IMR-90 (cell line): ENCODE results near the gene MAML2. TPM values are rescaled to one million over a fixed set of nuclear protein-coding genes. Genes with fewer than 3 reads are reported as not detected.

Source experiments
- ATAC-seq: fragments of 200-7000 bp; cut with Tn5 transposase; 2 replicates; pipeline ENCODE4 v1.9.1; 2020; ENCODE audit warnings: low read depth, mild to moderate bottlenecking, moderate library complexity
- BruUV-seq: library from RNA; stranded (reverse); fragments of 400-500 nt; replicated peaks from 2 replicates; lab custom pipeline; 2021; lab: Mats Ljungman, UMichigan
- CTCF ChIA-PET: fragments of 300-600 bp; formaldehyde crosslinking; extraction: SDS; loops from one replicate; lab custom pipeline; 2021; ENCODE audit warnings: antibody characterized with exemption; lab: Yijun Ruan, JAX
- POLR2A ChIA-PET: fragments of 300-600 bp; sonication (Branson Sonifier 250); formaldehyde crosslinking; loops from one replicate; lab custom pipeline; 2022; ENCODE audit warnings: antibody characterized with exemption; ENCODE audit not compliant: unreplicated experiment; lab: Charles Lee
- DNase-seq: peaks from one replicate; pipeline ENCODE4 v3.0.0; 2013
- H2AFZ ChIP-seq: replicated peaks from 2 replicates; pipeline ENCODE3; 2013; ENCODE audit warnings: low read length, mild to moderate bottlenecking; ENCODE audit not compliant: poor library complexity
- H2AK5ac ChIP-seq: 2 replicates; pipeline ENCODE4 v1.6.1; 2013; ENCODE audit warnings: low read depth, low read length, inconsistent platforms
- H2AK9ac ChIP-seq: replicated peaks from 2 replicates; pipeline ENCODE3; 2013; ENCODE audit warnings: mild to moderate bottlenecking, low read depth, low read length, moderate library complexity; ENCODE audit not compliant: poor library complexity
- H2BK120ac ChIP-seq: 2 replicates; pipeline ENCODE4 v1.6.1; 2013; ENCODE audit warnings: low read depth, low read length, inconsistent platforms
- H2BK15ac ChIP-seq: 3 replicates; pipeline ENCODE4 v1.6.1; 2013; ENCODE audit warnings: low read depth, low read length, inconsistent platforms
- H2BK20ac ChIP-seq: 2 replicates; pipeline ENCODE4 v1.6.1; 2013; ENCODE audit warnings: low read depth, mild to moderate bottlenecking, inconsistent platforms, low read length, moderate library complexity
- H2BK5ac ChIP-seq: 2 replicates; pipeline ENCODE4 v1.6.1; 2013; ENCODE audit warnings: mild to moderate bottlenecking, low read depth, low read length, inconsistent platforms; ENCODE audit not compliant: poor library complexity, severe bottlenecking
- H3K14ac ChIP-seq: replicated peaks from 2 replicates; pipeline ENCODE4 v1.6.1; 2013; ENCODE audit warnings: low read depth, low read length, inconsistent platforms
- H3K18ac ChIP-seq: 2 replicates; pipeline ENCODE4 v1.6.1; 2013; ENCODE audit warnings: low read depth, low read length, control low read depth
- H3K23ac ChIP-seq: 2 replicates; pipeline ENCODE4 v1.6.1; 2013; ENCODE audit warnings: low read depth, low read length, inconsistent platforms
- H3K27ac ChIP-seq: 2 replicates; pipeline ENCODE4 v1.5.1; 2013; ENCODE audit warnings: mild to moderate bottlenecking, control low read depth, low read length; ENCODE audit not compliant: insufficient read depth
- H3K27me3 ChIP-seq: 2 replicates; pipeline ENCODE4 v1.6.1; 2013; ENCODE audit warnings: low read length; ENCODE audit not compliant: control insufficient read depth, insufficient read depth
- H3K36me3 ChIP-seq: 2 replicates; pipeline ENCODE4 v1.6.1; 2013; ENCODE audit warnings: low read length, mixed read lengths; ENCODE audit not compliant: control insufficient read depth, insufficient read depth
- H3K4ac ChIP-seq: 2 replicates; pipeline ENCODE4 v1.6.1; 2013; ENCODE audit warnings: low read depth, low read length, inconsistent platforms
- H3K4me1 ChIP-seq: 2 replicates; pipeline ENCODE4 v1.6.1; 2013; ENCODE audit warnings: low read length, mixed read lengths; ENCODE audit not compliant: control insufficient read depth, insufficient read depth
- H3K4me2 ChIP-seq: 2 replicates; pipeline ENCODE4 v1.6.1; 2013; ENCODE audit warnings: low read depth, mild to moderate bottlenecking, control low read depth, low read length, moderate library complexity
- H3K4me3 ChIP-seq: 2 replicates; pipeline ENCODE4 v1.5.1; 2013; ENCODE audit warnings: low read depth, mild to moderate bottlenecking, control low read depth, low read length, moderate library complexity; ENCODE audit not compliant: insufficient read depth
- H3K56ac ChIP-seq: 2 replicates; pipeline ENCODE4 v1.6.1; 2013; ENCODE audit warnings: low read length, inconsistent platforms; ENCODE audit not compliant: insufficient read depth; ENCODE audit errors: extremely low read depth
- H3K79me1 ChIP-seq, 2 experiments: 2 replicates each; pipeline ENCODE4 v1.6.1; 2013; ENCODE audit warnings: low read length in 2 of 2, inconsistent platforms in 1 of 2, low read depth in 1 of 2
- H3K9ac ChIP-seq: 2 replicates; pipeline ENCODE4 v1.6.1; 2013; ENCODE audit warnings: low read depth, low read length, control low read depth
- H3K9me1 ChIP-seq: 2 replicates; pipeline ENCODE4 v1.6.1; 2013; ENCODE audit warnings: low read length, inconsistent platforms; ENCODE audit not compliant: insufficient read depth
- H3K9me3 ChIP-seq: 2 replicates; pipeline ENCODE4 v1.6.1; 2013; ENCODE audit warnings: low read length; ENCODE audit not compliant: control insufficient read depth, insufficient read depth
- H4K20me1 ChIP-seq: 2 replicates; pipeline ENCODE4 v1.6.1; 2013; ENCODE audit warnings: low read length, inconsistent platforms; ENCODE audit not compliant: insufficient read depth
- H4K5ac ChIP-seq: 2 replicates; pipeline ENCODE4 v1.6.1; 2013; ENCODE audit warnings: mild to moderate bottlenecking, low read depth, low read length, control low read depth
- H4K8ac ChIP-seq, 2 experiments: 2 replicates each; pipeline ENCODE4 v1.6.1; 2013; ENCODE audit warnings: low read depth in 2 of 2, low read length in 2 of 2, control low read depth in 1 of 2, inconsistent platforms in 1 of 2
- H4K91ac ChIP-seq: 2 replicates; pipeline ENCODE4 v1.6.1; 2013; ENCODE audit warnings: low read depth, low read length, inconsistent platforms; ENCODE audit not compliant: insufficient read depth
- CEBPB ChIP-seq: IDR thresholded peaks from 2 replicates; pipeline ENCODE4 v1.6.1; 2012; ENCODE audit warnings: low read depth, low read length, improper control_type of control experiment
- FOS ChIP-seq: fragments of 150-350 bp; IDR thresholded peaks from 2 replicates; pipeline ENCODE4 v1.6.1; 2016; ENCODE audit warnings: low read depth, low read length
- WGBS, 2 experiments: methylation state at CpG; one replicate each; pipeline versions ENCODE4 v1.1.5 to v1.1.7; 2013; ENCODE audit warnings: missing lambda C conversion rate in 2 of 2; ENCODE audit not compliant: insufficient read length in 1 of 2; ENCODE audit errors: extremely low coverage in 2 of 2; 5-methylcytosine and 5-hydroxymethylcytosine counted together
- dilution Hi-C: fragments of 300-500 bp; cut with HindIII; formaldehyde crosslinking; loops from one replicate; pipeline ENCODE4 v1.14.3; 2018; ENCODE audit warnings: low sequenced_read_pairs; ENCODE audit not compliant: unreplicated experiment
- in situ Hi-C: fragments of 300-500 bp; cut with MboI; formaldehyde crosslinking; loops from 3 replicates; pipeline ENCODE4 v1.14.3; 2019; ENCODE audit warnings: low sequenced_read_pairs, inconsistent platforms, mixed read lengths
- intact Hi-C: fragments of 100-400 bp; cut with micrococcal nuclease; formaldehyde crosslinking; loops from 2 replicates; pipeline ENCODE4 v1.10.0; 2022
- polyA plus RNA-seq, 3 experiments: library from polyadenylated mRNA; depleted of rRNA; stranded (reverse); fragments of >200 nt; gene quantifications; 2 replicates each; pipeline ENCODE4 v1.2.3, GENCODE V29; 2012; ENCODE audit warnings: low replicate concordance in 1 of 3
- total RNA-seq: library from RNA; depleted of rRNA; stranded (reverse); fragments of >200 nt; gene quantifications from 2 replicates; pipeline ENCODE4 v1.2.3, GENCODE V29; 2012

The MAML2 gene
- total and polyA plus RNA-seq, 2 of the 4 experiments (the other 2 are of a cell fraction) = 15.0 to 19.5 TPM

GRCh38 chr11:96242191-96242847 lies 100.7 kb downstream of the MAML2 start:
- H3K4ac ChIP-seq = peak overlapping the region; percentile 5; the same call in 1 of the 2 replicates
- dilution Hi-C loops = no loop called here

More at GRCh38 chr11:96242191-96242847, 100.7 kb downstream of the MAML2 start:
- Histone ChIP-seq H3K9me1 (peaks cover under 1% of the 10 kb centered on the region), H3K27ac (peak overlapping the region; percentile 25; the same call in 1 of the 2 replicates), H2BK120ac (peak overlapping the region; percentile 5; the same call in 1 of the 2 replicates), H2AFZ (no peak overlapping the region), H2AK9ac (no peak overlapping the region), H3K14ac (peak overlapping the region; percentile 34; the same call in 1 of the 2 replicates), H3K9ac (no peak overlapping the region), H4K5ac (no peak overlapping the region), H3K27me3 (no peaks in the 10 kb centered on the region), H2BK5ac (peak overlapping the region; percentile 79), H4K8ac (no peak overlapping the region), H3K36me3 (no peaks in the 10 kb centered on the region), H4K91ac (peak overlapping the region; percentile 7; the same call in 1 of the 2 replicates), H2BK15ac (0 out of 3 replicates have a peak overlapping the region, but pooled peaks have one; percentile 6), H4K20me1 (peaks cover 4% of the 10 kb centered on the region; the same call in 1 of the 2 replicates), H3K56ac (no peak overlapping the region), H3K79me1 (peaks cover 26 to 62% of the 10 kb centered on the region in 2 experiments), H3K18ac (no peak overlapping the region), H3K4me1 (peaks cover 22% of the 10 kb centered on the region), H3K23ac (no peak overlapping the region), H2BK20ac (no peak overlapping the region), H2AK5ac (no peak overlapping the region), H3K9me3 (no peaks in the 10 kb centered on the region), H3K4me2 (peak overlapping the region; percentile 73; the same call in 1 of the 2 replicates), H3K4me3 (no peak overlapping the region)
- no peak for ATAC-seq
- ChIA-PET POLR2A (interaction anchor here (1.0 kb wide), 1 partner anchor 100 kb away, joined by 3 read pairs; no protein-coding TSS in a partner anchor), CTCF (interaction anchor here (0.7 to 0.9 kb wide), 2 partner anchors 11 to 188 kb away, joined by 3 to 4 read pairs; no protein-coding TSS in a partner anchor)
- intact Hi-C loops = no loop called here
- in situ Hi-C loops = no loop called here
- WGBS, 2 experiments = no CpG with 5 or more reads among the region's 2 CpGs
- no TSS peak for BruUV-seq
- TF ChIP-seq CEBPB = peak; percentile 92
- TF ChIP-seq FOS = no peak
- no peak for DNase-seq
